HL-60/S4 (cell line): ENCODE data around the gene CRELD2.

Experiments used
- in situ Hi-C: fragments of 300-500 bp; cut with MboI; formaldehyde crosslinking; loops from 2 replicates; pipeline ENCODE4 v1.14.3; 2022; ENCODE audit warnings: low sequenced_read_pairs

The CRELD2 gene

DNA sequence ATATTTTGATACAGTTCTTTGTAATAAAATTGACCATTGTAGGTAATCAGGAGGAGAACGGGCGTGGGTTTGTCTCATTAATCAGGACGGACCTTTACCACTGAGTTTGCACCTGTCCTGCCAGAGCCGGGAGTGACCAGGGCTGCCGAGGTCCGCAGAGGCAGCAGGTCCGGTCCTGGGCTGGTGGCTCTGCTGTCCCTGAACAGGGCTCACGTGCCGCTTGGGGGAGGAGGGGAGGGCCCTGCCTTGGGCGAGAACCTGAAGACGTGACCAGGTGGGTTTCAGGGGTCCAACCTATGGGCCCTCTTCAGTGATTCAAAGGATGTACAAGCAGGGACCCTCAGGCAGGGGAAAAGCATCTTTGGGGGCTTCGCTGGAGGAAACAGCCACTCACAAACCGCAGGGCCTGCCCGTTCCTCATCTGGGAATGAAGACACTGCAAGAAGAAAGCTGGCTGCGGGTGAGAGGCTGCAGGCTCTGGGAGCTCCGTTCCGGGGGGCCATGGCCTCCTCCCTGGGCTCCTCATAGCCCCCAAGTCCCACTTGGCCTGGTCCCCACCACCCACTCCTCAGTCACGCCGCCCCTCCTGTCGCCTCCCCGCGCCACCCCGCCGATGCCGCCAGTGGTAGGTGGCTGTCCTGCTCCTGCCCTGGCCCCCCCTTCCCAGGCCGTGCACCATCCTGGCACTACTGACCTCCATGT, 9.2 kb downstream of the CRELD2 start:
- in situ Hi-C loops, result loop anchor here (25.0 kb wide), 1 partner anchor 285 kb away; the partner anchor contains the start of gene SELENOO

DNA sequence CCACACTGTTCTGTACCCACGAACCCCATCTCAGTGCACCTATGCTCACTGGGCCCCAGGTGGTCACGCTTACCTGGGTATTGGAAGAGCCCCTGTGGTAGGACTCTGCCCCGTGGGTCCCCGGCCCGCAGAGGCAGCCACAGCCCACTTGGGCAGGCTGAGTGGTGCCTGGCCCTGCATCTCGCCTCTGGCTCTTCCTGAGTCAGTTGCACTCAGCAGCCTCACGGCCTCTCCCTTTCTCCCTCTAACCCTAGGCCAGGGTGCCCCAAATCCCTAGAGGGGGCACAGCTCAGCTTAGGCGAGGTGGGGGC, 9.7 kb downstream of the CRELD2 start:
- in situ Hi-C loops, result loop anchor here (25.0 kb wide), 1 partner anchor 284 kb away; the partner anchor contains the start of gene SELENOO

DNA sequence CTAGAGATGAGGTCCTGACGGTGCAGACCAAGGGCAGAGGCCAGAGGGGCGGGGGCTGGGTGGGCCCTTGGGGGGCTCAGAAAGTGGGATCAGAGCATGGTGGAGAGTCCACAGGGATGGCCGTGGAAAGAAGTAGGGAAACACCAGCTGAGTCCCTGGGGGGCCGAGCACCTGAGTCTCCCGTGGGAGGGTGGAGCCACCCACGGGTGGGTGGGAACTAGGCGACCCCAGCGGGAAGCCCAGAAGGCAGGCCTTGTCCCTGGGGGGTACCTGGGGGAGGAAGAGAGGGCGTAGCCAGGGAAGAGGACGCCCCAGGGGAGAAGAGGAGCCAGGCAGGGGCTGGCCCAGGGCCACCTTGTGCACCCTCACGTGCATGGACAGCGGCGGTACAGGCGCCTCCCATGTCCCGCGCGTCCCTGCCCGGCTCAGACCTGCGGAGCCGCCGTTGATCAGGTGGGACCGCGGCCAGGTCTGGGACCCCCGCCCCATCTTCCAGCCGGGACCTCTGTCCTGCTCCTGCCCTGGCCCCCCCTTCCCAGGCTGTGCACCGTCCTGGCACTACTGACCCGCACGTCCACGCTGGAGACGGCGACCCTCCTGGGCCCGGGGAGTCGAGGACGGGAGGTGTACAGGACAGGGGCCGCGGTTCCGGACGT, 10.2 kb downstream of the CRELD2 start:
- in situ Hi-C loops, result loop anchor here (25.0 kb wide), 1 partner anchor 284 kb away; the partner anchor contains the start of gene SELENOO

DNA sequence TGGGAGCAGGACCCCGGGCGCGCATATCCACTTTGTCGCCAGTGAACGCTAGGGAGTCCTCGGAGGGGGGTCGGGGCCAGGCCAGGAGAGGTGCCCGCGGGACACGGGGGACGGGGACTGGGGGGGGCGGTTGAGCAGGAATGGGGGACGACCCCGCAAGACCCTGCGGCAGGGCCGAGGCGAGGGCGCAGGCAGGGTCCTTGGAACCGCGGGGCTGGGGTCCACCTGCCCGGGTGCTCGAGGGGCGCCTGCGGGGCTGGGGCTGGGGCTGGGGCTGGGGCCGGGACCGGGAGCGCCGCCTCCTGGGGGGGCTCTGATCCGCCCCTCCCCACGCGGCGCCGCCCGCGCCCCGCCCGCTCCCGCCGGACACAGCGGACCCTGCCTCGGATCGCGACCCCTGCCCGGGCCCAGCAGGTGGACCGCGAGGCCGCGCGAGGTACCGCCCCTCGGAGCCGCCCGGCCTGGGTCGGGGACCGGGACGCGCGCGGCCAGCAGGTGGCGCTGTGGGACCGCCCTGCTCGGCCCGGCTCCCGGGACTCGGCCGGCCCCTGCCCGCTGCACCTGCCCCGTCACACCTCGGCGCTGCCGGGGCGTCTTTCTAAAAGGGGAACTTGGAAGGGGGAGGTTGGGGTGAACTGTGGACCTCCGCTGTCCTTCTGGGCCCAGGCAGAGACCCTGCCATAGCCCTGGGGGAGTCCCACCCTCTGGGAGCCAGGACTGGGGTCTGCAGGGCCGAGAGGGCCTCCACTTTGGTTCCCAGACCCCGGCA, 11.0 kb downstream of the CRELD2 start:
- in situ Hi-C loops, result loop anchor here (25.0 kb wide), 1 partner anchor 283 kb away; the partner anchor contains the start of gene SELENOO

DNA sequence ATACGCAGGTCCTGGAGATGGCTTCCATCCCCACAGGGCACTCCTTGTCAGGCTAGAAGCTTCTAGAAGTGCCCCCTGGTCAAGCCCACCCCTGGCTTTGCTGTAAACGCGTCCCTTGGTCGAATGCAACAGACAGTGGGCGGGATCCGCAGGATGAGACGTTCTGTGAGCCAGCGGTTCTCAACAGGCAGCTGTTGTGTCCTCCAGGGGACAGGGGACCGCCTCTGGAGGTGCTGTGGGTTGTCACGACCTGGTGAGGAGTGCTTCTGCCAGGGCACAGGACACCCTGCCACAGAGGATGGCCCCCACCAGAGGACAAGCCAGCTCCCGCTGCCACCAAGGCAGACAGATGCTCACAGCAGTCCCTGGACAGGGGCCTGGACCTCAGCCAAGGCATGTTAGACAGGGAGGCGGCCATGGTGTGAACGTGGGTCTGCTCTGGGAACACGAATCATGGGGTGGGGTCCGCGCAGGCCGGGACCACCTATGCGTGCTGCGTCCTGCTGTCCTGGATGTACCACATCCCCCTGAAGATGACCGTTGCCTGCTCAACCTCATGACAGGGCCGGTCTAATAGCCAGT, 11.7 kb downstream of the CRELD2 start:
- in situ Hi-C loops, result loop anchor here (5.0 to 25.0 kb wide), 3 partner anchors 37 to 282 kb away; partner anchors contain the start of gene SELENOO

DNA sequence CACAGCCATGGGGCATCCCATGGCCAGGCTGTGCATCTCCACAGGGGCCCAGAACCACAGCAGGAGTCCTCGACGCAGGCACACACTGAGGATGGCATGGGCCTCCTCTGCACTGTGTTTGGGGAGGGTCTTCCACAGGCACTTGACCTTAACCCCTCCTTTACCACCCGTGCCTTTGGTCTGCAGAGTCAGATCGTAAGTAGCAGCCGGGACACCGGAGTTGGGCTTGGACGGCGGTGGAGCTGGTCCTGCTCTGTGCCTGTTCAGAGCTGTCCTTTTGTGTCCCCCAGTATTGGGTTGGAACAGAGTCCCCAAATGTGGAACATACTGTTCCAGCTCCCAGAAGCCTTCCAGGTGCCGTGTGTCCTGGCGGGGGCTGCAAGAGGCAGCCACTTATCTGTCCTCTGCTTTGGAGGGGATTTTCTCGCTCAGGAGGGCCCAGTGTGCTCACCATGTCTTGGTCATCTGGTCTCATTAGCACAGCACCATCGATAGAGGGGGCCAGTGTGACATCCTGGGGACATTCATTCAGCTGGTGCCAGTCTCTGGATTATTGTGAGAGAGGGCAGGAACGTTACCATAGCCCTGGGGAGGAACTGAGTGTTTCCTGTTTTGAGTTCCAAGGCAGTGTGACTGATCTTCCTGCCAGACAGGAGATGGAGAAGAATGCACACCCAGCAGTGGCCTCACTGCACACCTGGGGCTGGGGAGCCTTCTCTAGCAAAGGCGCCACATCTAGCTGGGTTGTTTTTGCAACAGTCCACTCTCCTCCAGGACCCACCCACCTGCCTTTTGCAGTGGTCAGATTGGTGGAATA, 12.4 kb downstream of the CRELD2 start:
- in situ Hi-C loops, result loop anchor here (5.0 to 25.0 kb wide), 3 partner anchors 36 to 281 kb away; partner anchors contain the start of gene SELENOO

DNA sequence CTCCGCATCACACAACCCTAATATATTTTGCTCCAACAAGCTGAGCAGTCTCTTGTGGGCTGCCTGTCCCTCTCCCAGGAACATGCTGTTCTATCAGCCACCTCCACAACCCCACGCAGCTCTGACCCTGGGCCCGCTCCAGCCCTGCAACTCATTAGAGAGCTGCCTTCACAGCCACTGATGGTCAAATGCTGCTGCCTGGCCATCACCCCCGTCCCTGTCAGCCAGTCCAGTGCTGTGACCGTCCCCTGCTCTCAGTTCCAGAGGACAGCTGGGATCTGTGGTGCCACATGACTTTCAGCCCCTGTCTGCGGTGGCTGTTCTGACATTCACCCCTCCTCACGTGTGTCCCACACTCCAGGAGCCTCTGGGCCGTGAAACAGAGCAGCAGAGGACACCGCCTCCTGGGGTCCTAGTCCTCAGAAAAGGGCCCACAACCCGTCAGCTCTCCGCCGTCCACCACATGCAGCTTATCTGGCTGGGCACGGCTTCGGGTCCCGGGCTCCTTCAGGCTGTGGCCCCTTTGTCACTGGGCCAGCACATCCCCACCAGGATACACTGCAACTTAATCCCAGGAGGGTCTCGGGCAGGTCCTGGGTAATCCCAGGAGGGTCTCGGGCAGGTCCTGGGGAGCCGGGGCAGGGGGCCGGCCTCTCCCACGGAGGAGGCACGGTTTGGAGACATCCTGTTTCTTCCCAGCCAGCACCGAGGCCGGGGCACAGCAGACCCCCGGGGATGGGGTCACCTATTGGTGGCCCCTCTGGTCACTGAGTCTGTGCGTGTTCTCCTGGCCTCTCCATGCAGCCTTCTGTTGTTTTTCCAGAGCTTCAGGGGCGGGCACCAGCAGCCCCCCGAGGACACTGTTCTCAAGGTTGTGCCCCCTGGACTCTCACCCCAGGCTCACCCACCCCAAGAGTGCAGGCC, 15.1 kb downstream of the CRELD2 start:
- in situ Hi-C loops, result loop anchor here (5.0 to 25.0 kb wide), 3 partner anchors 34 to 279 kb away; partner anchors contain the start of gene SELENOO

DNA sequence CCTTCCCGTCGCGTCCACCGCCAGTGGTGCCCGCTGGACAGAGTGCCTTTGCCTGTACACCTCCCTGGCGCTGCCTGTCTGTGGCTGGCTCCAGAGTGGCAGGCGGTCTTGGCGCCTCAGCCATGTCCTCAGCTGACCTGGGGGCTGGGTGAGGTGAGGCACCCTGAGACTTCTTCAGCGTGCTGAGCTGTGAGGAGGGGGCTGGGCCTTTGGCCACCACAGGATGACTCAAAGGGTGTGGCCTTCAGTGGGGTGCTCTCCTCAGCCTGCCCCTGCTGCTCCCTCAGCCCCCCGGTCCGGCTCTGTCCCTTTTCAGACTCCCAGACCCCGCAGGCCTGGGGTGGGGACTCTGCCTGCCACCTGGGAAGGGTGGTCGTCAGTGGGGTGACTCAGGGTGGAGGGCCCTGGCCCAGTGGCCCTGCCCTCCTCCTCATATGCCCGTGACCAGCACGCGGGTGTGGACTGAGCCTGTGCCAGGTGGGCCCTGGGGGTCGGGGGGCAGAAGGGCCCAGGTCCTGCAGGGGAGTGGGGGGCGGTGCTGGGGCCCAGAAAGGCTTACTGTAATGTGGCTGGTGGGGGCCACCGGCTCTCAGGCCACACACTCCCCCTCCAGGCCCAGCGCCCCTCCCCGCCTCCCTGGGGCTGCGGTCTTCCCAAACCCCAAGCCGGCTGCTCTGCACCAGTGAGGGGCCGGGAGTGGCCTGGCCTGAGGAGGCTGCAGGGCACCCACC, 15.9 kb downstream of the CRELD2 start:
- in situ Hi-C loops, result loop anchor here (5.0 to 25.0 kb wide), 3 partner anchors 33 to 278 kb away; partner anchors contain the start of gene SELENOO

DNA sequence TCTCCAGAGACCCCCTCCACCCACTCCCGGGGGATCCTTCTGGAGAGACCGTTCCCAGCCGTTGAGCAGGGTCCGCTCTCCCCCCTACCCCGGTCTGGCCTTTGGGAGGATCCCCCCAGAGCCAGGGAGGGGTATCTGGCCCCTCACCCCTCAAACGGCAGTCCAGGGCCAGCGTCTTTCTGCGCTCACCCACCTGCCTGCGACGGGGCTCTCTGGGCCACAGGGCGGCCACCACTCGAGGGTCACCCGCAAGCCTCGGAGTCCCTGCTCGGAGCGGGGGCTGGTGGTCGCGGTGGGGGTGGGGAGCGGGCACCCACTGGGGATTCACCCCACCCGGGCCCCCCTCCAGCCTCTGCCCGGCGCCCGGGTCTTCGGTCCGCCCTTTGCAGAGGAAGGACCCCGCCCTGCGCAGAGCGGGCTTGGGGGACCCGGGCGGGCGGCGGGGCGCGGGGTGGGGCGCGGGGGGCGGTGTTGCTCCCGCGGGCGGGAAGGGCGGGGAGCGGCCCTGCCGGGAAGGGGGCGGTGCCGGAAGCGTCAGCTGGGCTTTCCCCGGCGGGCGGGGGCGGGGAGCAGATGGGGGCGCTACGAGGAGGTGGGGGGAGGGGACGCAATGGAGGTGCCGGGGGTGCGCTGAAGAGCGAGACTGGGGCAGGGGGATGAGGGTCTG, 16.6 kb downstream of the CRELD2 start:
- in situ Hi-C loops, result loop anchor here (5.0 to 25.0 kb wide), 3 partner anchors 32 to 277 kb away; partner anchors contain the start of gene SELENOO

DNA sequence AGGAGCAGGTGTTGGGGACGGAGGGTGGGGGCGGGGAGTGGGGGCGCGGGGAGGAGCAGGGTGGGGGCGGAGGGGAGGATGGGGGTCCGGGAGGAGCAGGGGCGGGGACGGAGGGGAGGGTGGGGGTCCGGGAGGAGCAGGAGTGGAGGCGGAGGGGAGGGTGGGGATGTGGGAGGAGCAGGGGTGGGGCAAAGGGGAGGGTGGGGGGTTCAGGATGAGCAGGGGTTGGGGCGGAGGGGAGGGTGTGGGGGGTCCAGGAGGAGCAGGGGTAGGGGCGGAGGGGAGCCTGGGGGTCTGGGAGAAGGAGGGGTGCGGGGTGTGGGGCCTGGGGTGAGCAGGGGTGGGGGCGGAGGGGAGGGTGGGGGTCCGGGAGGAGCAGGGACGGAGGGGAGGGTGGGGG, 17.1 kb downstream of the CRELD2 start:
- in situ Hi-C loops, result loop anchor here (25.0 kb wide), 1 partner anchor 277 kb away; the partner anchor contains the start of gene SELENOO

DNA sequence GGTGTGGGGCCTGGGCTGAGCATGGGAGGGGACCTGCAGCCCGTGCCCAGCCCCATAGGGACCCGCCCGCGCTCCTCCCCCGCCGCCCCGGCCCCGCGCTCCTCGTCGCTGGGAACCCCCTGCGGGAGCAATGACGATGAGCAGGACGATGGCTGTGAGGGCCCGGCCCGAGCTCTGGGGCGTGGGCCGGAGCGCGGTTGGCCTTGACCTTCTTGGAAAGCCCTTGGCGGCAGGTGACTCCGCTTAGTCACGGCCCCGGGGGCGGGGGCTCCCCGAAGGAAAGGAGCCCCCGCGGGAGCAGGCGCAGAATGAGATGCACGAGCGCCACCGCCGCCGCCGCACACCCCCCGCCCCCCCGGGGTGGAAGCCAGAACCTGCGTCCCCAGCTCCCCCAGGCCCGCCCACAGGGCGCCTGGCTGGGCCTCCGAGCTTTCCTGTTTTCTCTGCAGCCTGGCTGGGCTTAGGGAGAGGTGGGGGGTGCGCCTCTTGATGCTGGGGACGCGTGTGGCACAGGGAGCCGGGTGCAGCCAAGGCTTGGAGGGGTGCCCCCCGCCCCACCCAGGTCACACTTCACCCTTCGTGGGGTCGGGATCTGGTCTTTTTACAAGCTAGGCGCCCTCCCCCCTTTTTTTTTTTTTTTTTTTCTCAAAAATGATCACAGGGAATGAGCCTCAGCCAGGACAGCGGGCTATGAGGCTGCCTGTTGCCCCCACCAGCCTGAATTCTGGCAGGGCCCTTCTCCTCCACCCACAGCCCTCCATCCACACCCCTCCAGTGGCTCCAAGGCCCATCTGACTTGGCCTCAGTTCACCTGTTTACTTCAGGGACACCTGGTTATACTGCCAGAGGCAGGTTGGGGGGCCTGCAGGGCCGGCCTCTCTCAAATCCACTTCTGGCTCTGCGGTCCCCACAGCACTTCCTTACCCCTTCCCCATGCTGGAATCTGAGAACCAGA, 17.9 kb downstream of the CRELD2 start:
- in situ Hi-C loops, result loop anchor here (25.0 kb wide), 1 partner anchor 276 kb away; the partner anchor contains the start of gene SELENOO

DNA sequence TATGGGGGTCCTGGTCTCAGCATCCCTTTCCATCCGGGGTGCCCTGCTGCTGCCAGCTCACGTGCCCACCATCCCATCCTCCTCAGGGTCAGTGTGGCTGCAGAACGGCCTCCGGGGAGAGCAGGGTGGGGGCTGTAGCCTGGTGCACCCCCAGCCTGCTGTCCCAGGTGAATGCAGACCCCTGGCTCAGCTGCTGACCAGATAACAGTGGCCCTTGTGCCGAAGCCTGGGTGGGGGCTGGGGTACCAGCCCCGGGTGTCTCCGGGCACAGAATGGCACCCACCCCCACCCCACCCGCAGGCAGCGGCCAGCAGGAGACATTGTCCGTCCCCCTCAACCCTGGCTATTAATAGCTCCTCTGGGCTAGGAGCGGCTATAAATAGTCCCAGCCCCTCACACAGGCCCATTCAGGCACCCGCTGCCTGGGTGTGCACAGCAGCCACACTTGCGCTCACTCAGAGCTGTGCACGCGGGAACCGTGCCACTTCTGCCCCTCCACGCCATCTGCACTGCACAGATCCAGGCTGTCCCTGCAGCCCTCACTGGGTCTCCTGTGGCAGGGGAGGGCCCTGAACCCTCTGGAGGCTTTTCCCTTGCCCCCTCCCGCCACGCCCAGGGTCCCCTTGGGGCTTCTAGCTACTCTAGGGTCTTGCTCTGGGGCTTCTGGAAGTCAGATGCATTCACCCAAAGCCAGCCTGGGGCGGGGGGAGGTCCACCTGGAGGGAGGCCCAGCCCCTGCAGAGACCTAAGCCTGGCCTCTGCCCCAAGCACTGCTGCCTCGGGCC, 18.7 kb downstream of the CRELD2 start:
- in situ Hi-C loops, result loop anchor here (25.0 kb wide), 1 partner anchor 275 kb away; the partner anchor contains the start of gene SELENOO

DNA sequence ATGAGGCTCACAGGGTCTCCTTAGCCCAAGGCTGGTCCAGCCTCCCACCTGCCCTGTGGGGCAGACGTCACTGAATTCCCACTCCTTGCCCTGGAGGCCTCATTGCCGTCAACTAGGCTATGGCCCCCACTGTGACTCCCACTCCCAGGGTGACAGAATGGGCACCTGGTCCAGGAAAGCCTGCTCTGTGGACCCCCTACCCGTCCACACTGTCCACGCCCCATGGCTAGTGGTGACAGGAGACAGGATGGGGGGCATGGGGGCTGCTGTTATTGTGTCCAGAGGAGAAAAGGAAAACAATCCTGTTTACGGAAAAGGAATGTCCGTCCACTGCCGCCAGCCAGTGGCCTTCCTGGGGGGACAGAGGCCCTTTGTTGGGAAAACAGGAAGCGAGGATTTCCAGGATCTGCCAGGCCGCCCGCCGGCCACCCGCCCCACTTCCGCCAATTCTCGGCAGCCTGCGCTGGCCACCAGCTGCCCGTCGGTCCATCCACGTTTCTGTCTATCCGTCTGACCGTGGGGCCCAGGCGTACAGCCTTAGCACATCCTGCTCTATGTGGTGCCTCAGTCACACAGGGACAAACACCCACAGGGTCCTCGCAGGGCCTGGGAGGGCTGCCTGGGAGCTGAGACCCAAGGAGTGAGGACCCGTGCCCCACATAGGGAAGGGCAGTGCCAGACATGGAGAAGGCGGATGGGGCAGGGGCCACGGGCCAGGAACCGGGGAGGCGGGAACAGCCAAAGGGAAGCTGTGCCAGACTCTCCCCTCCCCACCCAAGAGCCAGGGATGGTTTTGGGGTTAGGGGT, 19.5 kb downstream of the CRELD2 start:
- in situ Hi-C loops, result loop anchor here (25.0 kb wide), 1 partner anchor 274 kb away; the partner anchor contains the start of gene SELENOO

DNA sequence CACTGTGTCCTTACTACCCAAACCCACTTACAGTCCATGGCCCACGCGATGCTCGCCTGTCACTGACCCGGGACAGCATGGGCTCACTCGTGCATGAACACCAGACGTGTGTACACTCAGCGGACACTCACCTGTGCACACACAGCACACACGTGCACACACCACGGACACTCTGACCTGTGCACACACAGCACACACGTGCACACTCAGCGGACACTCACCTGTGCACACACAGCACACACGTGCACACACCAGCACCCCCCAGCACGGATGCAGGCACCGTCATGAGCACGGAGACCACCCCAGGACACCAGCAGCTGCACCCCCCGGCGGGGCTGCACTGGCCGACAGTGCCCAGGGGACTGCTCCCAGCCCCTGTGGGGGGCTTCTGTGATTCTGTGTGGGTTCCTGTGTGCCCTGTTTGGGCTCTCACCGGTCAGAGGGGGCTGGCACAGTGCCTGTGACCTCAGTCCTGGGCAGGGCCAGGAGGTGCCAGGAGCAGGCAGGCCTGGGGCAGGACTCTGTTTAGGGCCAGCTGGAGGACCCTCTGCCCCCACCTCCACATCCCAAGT, 20.2 kb downstream of the CRELD2 start:
- in situ Hi-C loops, result loop anchor here (25.0 kb wide), 1 partner anchor 274 kb away; the partner anchor contains the start of gene SELENOO
